GM12878 (cell line): Measurements from ENCODE around the gene MUSK. TPM values are rescaled to one million over a fixed set of nuclear protein-coding genes. Genes with fewer than 3 reads are reported as not detected.

Experiments used
- ATF3 ChIP-seq: IDR thresholded peaks from 2 replicates; pipeline ENCODE4 v1.6.1; 2011; ENCODE audit warnings: low read depth, mild to moderate bottlenecking, low read length, moderate library complexity, borderline replicate concordance; ENCODE audit errors: extremely low read depth
- ETV6 ChIP-seq, 2 experiments: fragments of 450-650 bp in 1 of 2; IDR thresholded peaks in 1 of 2; conservative IDR thresholded peaks in 1 of 2; 2 replicates each; pipeline ENCODE4 v1.6.1; 2014; ENCODE audit warnings: antibody characterized with exemption in 1 of 2, borderline replicate concordance in 1 of 2, low read depth in 1 of 2, mild to moderate bottlenecking in 1 of 2, moderate library complexity in 1 of 2
- FOS ChIP-seq: IDR thresholded peaks from 3 replicates; pipeline ENCODE4 v1.6.1; 2011; ENCODE audit warnings: borderline replicate concordance; ENCODE audit not compliant: insufficient read length; ENCODE audit errors: extremely low read depth
- GABPA ChIP-seq: IDR thresholded peaks from 2 replicates; pipeline ENCODE4 v1.6.1; 2014; ENCODE audit warnings: antibody characterized with exemption, low read depth, mild to moderate bottlenecking, inconsistent platforms
- NR2F1 ChIP-seq: fragments of 450-650 bp; conservative IDR thresholded peaks from 2 replicates; pipeline ENCODE4 v1.6.1; 2017; ENCODE audit warnings: mild to moderate bottlenecking
- POLR2AphosphoS5 ChIP-seq: IDR thresholded peaks from 2 replicates; pipeline ENCODE4 v1.6.1; 2011; ENCODE audit warnings: mild to moderate bottlenecking, low read length, inconsistent platforms
- RAD51 ChIP-seq: fragments of 450-650 bp; IDR thresholded peaks from 2 replicates; pipeline ENCODE4 v1.6.1; 2016; ENCODE audit warnings: moderate library complexity, mild to moderate bottlenecking, inconsistent platforms
- RELA ChIP-seq: fragments of 450-650 bp; IDR thresholded peaks from 2 replicates; pipeline ENCODE4 v1.8.0; 2014; ENCODE audit warnings: borderline replicate concordance; ENCODE audit not compliant: partially characterized antibody
- REST ChIP-seq: IDR thresholded peaks from 2 replicates; pipeline ENCODE4 v1.6.1; 2012; ENCODE audit warnings: mild to moderate bottlenecking, low read depth, low read length
- STAT3 ChIP-seq: IDR thresholded peaks from 2 replicates; pipeline ENCODE4 v1.6.1; 2011; ENCODE audit warnings: low read depth, low read length, improper control_type of control experiment
- ZNF384 ChIP-seq: IDR thresholded peaks from 2 replicates; pipeline ENCODE4 v1.6.1; 2012; ENCODE audit warnings: low read depth, mild to moderate bottlenecking, low read length, improper control_type of control experiment, borderline replicate concordance
- ZZZ3 ChIP-seq: IDR thresholded peaks from 2 replicates; pipeline ENCODE4 v1.6.1; 2011; ENCODE audit warnings: low read depth; ENCODE audit not compliant: control insufficient read depth, insufficient read length
- polyA plus RNA-seq, 11 experiments: library from polyadenylated mRNA; depleted of rRNA in 4 of 11; unstranded in 6 of 11; stranded (reverse) in 5 of 11; fragments of >200 nt; fragmentation: Nextera tagmentation in 4 of 11; fragmentation: Illumina TruSeq in 1 of 11; extraction: Ambion mirVana in 4 of 11; extraction: Trizol in 1 of 11; gene quantifications; 1 replicate in 1 of 11; 2 replicates in 10 of 11; pipeline versions ENCODE4 v1.2.1 to v1.2.3, GENCODE V29; 2011 to 2016; ENCODE audit warnings: inconsistent platforms in 2 of 11, missing spikeins in 2 of 11, low read depth in 1 of 11
- total RNA-seq, 4 experiments: library from RNA; depleted of rRNA in 3 of 4; stranded (reverse); fragments of >200 nt in 3 of 4; fragmentation: Illumina TruSeq in 1 of 4; extraction: Trizol in 1 of 4; gene quantifications; 2 replicates each; pipeline versions ENCODE4 v1.2.1 to v1.2.3, GENCODE V29; 2013 to 2021

Gene MUSK
- total and polyA plus RNA-seq, 10 of the 15 experiments (the other 5 are each of a cell fraction or from before 2014, with no cell fraction given) = 0.04 to 0.19 (median 0.10) TPM; not detected in 5

GRCh38 chr9:110835404-110835803 lies 166.8 kb downstream of the MUSK start (continued):
- TF ChIP-seq POLR2AphosphoS5 (no peak), ATF3 (no peak), RELA (no peak), ZZZ3 (no peak), STAT3 (no peak), ZNF384 (no peak), NR2F1 (no peak), FOS (no peak), RAD51 (no peak), REST (no peak), ETV6 (conservative IDR thresholded peaks at IDR 0.05 in 1 of 2, IDR thresholded peaks at IDR 0.05 in 1 of 2; ENCODE audit: borderline replicate concordance in 1 of 2, low read depth in 1 of 2) (no peak), GABPA (no peak)
